GM18511 (cell line): Measurements from ENCODE around the gene HMCES.

Experiments
- ATAC-seq: cut with Tn5 transposase; IDR thresholded peaks from one replicate; pipeline ENCODE4 v1.9.1; 2021; ENCODE audit warnings: mild to moderate bottlenecking, moderate library complexity; ENCODE audit not compliant: unreplicated experiment

HMCES gene

DNA sequence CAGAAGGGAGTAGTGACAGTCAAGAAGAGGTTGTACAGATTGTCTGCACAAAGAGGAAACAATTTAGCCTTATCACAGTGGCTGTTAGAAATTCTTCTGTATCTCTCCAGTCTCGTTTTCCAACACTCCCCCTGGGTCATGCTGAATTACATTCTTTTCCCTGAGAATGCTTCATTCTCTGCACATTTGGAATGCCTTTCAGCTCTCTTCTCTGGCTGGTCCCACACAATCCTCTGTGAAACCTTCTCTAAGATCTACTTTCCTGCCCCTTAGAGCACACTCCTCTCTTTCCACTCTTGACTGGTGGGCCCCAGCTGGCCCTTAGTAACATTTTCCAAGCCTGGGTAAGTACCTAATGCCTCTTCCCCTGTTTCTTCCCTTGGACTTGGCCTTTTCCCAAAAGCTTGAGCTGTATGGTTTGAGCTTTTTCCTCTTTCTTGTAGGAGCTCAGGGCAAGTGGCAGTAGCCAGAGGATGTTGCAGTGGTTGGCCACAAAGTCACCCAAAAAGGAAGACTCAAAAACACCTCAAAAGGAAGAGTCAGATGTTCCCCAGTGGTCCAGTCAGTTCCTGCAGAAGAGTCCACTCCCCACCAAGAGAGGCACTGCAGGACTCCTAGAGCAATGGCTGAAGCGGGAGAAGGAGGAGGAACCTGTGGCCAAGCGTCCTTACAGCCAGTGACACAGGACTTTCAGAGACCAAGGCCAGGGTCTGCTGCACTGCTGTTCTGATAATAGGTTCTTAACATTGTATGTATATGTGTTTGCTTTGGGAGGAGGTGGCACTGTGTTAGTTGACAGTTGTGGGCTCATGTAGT is 25.7 kb downstream of the HMCES start:
- ATAC-seq, result no peak

GRCh38 chr3:129304962-129305222 is 26.2 kb downstream of the HMCES start:
- no peak for ATAC-seq

GRCh38 chr3:129305592-129306091 is 27.0 kb downstream of the HMCES start:
- no peak for ATAC-seq

GRCh38 chr3:129308636-129309035 is 30.0 kb downstream of the HMCES start:
- ATAC-seq, result no peak

DNA sequence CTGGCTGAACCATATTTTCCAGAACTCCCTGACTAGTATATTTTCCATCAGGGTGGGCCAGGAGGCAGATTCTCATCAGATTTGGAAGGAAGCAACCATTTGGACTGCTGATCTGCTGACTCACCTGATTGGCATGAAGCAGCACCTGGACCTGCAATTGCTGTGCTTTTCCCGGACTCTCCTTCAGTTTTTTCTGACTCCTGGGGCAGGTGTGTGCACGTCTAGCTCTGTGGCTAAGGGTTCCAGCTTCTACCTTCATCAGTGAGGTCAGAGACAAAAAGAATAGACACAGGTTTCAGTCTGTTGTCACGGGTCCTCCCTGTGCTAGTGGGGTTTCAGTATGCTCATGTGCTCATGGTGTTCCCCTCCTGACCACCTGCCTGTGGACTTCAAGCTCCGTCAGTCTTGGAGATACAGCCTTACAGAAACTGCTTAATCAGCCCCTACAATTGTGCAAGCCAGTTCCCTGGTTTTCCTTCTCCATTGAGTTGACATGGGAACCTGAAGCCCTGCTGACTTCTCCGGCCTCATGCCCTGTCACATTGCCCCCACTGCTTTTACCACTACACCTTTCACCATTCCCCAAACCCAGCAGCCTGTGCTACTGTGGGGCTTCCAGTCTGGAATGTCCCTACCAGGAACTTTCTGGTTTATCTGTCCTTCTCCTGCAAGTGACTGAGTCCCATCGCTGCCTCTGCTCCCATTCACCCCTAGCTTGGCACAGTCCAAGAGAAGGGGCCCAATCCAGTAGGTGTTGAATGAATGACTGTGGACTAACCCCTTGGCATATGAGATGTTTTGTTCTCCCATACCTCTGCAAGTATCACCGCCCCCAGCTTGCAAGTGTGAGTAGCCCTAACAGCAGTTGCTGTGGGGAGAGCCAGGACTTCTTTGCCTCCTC is 31.7 kb downstream of the HMCES start:
- ATAC-seq, result no peak

DNA sequence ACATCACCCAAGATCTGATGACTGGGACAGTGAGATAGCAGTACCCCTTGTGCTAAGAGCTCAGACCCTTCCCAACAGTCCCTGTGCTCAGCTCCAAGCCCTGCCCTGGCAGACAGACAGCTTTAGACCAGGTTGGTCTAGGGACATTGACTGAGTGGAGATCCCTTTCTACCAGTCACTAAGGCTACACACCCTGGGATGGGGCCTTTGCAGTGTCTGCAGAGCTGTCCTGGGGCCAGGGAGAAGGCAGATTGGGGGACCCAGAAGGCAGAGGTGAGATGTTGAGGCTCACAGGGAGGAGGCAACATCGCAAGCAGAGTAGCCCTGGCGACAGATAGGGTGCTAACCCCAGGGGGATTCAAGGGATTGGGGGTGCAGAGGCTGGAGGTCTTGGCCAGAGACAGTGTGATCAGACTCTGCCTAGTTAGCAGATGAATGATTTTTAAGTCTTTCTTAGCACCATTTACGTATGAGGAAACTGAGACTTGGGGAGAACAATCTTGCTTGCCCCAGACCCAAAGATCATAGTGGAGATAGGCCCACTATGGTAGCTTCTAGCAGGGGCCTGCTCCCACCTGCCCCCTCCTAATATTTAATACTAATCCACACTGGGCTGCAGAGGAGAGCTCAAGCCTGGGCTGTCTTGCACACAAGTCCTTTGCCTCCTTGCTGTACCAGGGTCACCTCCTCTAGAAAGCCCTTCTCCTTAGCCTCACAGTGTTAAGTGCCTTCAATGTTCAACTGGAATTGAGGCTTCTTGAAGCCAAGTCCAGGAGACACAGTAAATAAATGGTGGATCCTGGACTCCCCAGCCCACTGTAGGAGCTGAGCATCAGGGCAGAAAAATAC is 32.6 kb downstream of the HMCES start:
- ATAC-seq, result no peak

DNA sequence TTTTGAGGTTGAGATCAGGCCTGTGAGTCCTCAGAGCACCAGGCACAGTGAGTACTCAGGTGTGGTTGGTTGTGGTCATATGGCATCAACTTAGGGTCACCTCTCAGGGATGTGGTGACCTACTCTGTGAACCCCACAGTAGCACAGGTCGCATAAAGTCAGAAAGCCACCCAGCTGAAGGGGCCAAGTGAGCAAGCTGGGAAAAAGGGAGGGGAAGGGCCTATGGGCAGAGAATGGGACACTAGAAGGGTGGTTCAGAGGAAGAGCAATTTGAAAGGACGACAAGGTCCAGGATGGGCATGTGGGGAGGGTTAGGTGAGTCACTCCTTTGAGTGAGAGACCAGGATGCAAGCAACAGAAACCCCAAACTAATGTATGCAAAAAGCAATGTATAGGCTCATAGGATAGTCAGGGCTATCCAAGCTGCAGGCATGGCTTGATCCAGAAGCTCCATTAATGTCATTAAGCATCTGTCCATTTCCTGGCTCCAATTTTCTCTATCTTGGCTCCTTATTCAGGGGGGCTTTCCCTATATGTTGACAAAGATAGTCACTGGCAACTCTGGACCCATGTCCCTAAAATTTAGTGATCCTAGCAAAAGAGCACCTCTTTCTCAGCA is 33.5 kb downstream of the HMCES start:
- no peak for ATAC-seq

DNA sequence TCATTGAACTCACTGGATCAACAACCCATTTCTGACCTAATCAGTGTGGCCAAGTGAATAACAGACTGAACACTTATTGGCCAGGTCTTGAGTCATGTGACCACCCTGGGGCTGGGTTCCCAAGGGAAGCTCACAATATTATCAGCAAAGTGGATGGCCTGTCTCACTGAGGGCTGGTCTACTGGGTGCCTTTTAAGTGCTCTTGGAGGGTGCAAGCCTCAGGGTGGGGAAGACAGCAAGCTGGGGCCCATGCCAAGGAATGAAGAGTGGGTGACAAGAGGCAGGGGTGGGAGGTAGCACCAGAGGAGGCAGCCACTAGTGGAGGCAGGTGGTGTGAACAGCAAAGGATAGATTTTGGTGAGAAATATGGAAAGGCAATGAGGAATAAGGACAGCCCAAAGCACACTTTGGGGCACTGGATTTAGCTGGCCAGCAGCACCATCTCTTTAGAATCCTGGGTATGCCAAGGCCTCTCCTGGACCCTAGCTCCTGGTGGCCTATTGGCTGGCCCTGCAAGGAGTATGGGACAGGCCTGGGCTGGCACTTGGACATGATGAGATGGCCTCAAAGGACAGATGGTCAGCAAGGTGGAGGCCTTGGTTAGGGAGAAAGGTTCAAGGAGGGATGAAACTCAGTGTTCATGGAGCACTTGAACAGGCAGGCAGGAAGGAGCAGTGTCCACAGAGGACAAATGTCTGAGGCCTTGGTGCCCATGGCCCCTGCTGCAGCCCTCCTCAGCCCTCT is 34.2 kb downstream of the HMCES start:
- ATAC-seq, result no peak

- ATAC-seq, result no peak
These were observed 34.7 kb downstream of the HMCES start for GRCh38 chr3:129313415-129313664.

DNA sequence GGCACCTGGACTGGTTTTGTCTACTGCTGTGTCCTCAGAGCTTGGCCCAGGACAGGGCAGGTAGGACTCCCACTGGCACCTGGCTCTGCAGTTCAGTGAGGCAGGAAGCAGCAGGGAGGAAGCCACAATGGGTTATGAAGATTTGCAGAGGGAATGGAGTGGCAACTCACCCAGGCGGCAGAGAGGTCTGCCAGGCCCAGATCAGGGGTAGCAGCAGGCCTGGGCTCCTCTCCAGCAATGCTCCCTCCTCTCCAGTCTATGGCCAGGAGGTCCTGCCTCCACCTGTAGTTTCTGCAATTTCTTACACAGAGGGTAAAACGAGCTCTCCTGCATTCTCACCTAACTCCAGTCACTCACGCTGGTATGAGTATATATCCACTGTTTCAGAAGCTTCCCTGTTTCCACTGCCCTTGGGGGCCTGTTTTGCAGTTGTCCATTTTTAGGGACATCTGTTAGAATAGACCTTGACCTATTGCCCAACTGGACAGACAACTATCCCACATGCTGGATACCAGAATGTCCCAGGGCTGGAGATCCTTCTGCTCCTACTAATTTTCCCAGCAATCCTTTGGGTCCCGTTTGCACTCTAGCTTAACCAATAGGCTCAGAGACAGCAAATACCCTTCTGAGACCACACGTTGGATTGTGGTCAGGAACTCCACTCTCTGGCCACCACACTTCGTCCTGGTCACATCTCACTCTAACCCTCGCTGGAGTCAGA is 35.2 kb downstream of the HMCES start:
- ATAC-seq, result no peak

DNA sequence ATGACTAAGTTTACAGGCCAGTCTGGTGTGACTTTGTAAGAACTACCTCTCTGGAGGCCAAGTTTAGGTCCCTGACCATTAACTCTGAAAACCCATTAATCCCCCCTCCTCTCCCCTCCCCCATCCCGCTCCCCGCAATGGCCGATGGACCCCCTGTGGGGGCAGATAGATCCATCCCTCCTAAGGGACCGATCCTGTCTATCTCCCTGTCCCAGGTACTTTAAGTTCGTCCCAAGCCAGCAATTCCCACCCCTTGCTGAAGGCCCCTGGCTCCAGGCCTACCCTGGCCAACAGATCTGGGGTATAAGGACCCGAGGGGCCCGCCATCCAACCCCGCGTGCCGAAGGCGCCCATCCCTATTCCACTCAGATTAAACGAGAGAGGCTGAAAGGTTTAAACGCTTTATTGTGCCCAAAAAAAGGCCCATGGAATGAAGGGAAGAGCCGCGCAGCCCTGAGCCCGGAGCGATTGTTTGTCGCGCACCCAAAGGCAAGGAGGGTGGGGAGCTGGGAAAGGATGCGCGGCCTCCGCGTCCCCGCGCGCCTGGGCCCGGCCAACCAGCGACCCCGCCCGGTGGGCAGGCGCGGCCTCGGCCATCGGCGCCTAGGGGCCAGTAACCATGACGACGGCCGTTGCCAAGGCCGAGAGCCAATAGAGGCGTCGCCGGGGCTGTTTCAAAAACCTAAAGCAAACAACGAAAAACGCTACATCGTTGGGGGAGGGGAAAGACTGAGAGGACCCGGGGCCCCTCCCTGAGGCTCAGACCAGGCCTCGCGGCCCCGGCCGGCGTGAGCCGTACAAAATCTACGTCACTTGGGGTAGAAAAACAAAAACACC is 35.9 kb downstream of the HMCES start:
- ATAC-seq, result no peak

GRCh38 chr3:129315223-129315997 is 36.7 kb downstream of the HMCES start:
- no peak for ATAC-seq

- no peak for ATAC-seq
These were observed 37.3 kb downstream of the HMCES start for GRCh38 chr3:129315998-129316247.

DNA sequence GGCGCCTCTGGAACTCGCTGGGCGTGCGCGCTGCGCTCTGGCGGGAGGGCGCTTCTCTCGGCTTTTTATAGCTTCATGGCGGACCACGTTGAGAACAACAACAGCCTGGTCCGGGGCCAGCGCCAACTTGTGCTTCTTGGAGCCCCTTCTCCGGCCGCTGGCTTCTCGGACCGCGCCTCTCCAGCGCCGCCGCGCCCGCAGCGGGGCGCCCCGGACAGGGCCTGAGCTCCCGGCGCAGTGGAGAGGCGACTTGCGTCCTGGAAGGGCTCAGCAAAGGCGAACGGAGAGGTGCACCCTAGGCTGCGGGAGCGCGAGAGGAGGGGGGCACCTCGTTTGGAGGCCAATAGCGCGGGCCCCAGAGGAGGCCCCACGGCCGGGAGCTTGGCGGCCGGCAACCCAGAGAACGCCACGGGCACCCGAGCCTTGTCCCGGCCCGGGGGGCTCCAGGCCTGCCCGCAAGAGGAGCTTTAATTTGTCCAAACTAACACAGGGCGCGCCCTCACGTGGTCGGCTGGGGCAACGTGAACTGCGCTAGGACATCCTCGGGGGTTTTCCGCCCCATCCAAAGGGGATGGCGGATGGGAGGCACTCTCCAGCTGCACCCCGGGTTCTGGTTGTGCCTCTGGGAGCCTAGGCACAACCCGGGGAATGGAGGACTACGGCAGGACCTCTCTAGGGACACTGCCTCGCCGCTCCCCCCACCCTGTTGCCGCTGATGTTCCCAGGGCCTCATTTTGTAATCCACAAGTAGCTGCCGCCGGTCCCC is 37.8 kb downstream of the HMCES start:
- ATAC-seq, result peak; percentile 48

- no peak for ATAC-seq
These were observed 38.5 kb downstream of the HMCES start for GRCh38 chr3:129317014-129317771.

GRCh38 chr3:129317848-129318247 is 39.2 kb downstream of the HMCES start:
- ATAC-seq, result no peak

GRCh38 chr3:129318921-129319320 is 40.3 kb downstream of the HMCES start:
- ATAC-seq, result no peak
